SHP77 (cell line): ENCODE measurements around the gene CREBBP.
"Not testable (repeated sequence)": the region's sequence is repeated elsewhere in the genome, so short reads cannot be mapped to it uniquely, and the experiment has no call there.

Experiments used
- DNase-seq, 2 experiments: peaks; one replicate each; lab custom pipeline; 2025; lab: John Stamatoyannopoulos, UW

CREBBP gene

DNA sequence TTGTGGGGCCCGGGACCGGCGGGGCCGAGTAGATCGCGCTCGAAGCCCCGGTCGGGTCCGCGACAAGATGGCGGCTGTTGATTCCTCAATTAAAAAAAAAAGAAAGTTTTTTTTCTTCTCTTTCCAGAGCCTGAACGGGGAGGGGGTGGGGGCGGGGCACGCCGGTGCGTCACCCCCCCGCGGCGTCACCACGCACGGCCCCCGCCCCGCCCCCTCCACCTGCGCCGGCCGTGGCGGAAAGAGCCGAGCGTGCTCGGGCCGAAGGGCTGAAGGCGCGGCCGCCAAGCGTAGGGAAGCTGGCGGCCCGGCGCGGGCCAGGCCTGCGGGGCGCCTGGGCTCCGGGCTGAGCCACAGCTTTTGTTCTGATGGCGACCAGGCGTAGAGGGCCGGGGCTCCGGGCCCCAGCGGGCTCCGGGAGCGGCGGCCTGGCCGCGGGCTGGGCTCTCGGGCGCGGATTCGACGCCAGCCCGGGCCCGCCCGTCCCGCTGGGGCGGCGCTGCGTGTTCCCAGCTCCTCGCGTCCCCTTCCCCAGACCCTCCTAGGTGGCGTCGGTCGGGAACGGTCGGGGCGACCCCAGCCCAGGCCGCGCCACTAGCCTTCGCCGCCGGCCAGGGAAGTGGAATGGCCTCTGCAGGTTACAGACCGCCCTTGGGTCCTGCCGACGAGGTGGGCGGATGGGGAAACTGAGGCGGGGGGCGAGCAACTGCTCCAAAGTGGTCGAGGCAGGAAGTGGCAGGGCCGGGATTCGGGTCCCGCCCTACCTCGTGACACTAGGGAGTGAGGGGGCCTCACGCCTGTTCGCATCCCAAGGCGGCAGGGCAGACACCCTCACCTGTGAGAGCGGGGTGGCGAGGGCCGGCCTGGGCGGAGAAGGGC lies at the start of gene CREBBP:
CREBBP (minus strand) TSS at position 91 of the 876 bp plus-strand sequence. CDS start 797 bp downstream, outside the sequence.
- peak; percentile 68 to 75 for DNase-seq

DNA sequence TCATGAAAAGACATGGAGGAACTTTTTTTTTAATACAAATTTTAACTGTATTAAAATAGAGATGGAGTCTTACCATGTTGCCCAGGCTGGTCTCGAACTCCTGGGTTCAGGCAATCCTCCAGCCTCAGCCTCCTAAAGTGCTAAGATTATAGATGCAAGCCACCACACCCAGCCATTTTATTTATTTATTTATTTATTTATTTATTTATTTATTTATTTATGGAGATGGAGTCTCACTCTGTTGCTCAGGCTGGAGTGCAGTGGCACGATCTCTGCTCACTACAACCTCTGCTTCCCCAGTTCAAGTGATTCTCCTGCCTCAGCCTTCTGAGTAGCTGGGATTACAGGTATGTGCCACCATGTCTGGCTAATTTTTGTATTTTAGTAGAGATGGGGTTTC lies 46.6 kb upstream of the CREBBP start:
- DNase-seq, result not testable (repeated sequence)

DNA sequence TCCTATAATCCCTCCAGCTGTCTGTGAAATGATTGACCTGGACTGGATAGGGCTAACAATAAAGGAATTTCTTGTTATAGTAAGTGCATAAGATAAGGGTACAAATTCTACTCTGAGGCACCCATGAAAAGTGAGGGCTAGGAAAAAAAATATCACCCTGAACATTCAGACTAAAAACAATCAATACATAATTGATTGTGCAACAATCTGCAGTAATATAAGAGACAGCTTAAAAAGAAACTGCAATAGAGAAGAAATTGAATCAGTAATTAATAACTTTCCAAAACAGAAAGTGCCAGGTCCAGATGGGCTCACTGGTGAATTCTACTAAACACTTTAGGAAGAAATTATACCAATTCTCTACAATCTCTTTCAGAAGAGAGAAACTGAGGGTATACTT lies 44.2 kb upstream of the CREBBP start:
- DNase-seq, result no peak

DNA sequence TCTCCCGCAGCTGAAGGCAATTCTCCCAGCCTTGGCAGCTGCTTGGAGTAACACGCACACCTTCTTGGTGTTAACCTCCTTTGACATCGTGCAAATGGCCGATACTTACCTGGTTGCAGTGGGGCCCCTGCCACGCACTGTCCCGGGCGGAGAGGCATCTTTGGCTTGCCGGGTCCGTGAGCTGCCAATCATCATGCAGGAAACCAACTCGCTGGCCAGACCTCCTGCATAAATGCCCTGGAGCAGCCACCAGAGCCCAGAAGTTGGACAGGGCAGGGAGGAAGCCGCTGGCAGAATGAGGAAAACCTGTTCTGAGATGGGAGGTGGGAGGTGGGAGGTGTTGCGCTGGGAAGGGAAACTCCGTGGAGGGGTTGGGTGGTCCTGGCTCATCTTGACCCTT lies 41.7 kb upstream of the CREBBP start:
- no peak for DNase-seq

DNA sequence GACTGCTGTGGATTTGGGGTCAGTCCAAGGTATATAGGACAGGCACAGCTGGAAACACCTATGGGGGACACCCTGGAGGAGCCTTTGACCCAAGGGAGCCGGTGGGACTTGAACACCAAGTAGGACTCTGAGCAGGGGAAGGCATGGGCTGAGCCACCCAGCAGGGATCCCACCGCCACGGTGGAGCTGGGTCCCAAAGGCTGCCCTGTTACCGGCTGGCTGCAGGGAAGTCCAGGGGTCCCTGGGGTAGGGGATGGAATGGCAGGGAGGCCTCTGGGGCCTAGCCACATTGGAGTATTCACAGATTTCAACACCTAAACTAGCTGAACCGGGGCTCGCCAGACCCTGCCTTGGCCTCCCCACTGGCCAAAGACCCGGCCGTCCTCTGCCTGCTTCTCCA lies 39.7 kb upstream of the CREBBP start:
- DNase-seq, result no peak

DNA sequence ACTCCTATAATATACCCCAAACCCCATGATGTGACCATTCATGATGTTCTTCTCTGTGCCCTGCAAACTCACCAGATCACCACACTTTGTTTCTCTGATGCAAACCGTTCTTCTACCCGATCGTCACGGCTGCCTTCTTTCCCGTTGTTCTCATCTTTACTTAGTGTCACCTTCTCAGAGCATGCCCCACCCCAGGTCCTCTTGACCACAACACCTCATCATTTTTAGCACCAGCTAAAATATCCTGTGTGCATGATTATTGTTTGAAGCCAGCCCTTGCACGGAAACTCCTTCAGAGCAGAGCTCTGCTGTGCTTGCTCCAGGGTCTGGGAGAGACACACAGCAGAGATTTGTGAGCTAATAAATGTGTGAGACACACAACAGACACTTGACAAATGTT lies 38.9 kb upstream of the CREBBP start:
- no peak for DNase-seq

DNA sequence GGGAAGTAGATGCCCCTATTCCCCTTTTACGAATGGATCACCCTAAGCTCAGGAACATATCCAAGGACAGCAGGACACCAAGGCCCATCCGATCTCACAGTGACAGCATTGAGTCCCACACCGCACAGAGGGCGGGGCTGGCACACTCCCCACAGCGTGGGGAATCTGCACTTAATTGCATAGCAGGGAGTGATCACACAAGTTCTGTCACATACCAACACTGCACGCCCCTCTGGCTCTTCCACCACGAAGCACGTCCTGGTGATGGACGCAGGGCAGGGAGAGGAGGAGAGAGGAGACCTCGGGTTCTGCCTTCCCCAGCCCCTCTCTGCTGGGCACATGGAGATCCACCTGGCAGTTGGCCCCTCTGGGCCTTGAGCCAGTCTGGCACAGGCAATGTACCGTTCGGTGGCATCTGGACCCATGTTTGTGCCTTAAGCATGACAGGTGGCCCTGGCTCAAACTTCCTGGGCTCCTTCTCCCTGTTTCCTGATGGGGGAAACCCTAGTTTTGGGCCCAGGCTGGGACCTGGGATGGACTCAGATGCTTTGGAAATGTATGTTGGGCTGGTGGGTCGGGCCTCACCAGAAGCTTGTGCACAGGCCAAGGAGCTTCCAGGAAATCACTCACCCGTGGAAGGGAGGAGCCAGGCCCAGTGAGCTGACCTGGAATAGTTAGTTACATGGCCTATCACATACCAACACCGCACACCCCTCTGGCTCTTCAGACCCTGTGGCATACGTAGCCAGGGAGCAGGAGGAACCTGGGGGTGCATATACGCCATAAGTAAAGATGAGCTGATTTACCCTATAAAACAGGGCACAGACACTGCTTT lies 35.1 kb upstream of the CREBBP start:
- DNase-seq, result no peak

DNA sequence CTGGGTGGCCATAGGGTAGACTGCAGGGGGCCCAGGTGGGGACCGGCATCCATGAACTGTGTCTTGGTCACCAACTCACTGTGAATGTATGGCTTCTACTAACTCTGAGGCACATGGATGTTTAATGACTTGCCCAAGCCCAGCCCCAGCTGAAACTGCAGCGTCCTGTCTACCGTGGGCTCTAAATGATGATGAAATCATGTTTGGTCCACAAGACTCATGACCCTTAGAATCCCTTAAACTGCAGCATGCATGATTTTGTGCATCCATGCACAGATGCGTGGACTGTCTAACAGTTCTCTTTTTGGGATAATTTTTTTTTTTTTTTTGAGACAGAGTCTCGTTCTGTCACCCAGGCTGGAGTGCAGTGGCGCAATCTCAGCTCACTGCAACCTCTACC lies 32.4 kb upstream of the CREBBP start:
- DNase-seq, result no peak

DNA sequence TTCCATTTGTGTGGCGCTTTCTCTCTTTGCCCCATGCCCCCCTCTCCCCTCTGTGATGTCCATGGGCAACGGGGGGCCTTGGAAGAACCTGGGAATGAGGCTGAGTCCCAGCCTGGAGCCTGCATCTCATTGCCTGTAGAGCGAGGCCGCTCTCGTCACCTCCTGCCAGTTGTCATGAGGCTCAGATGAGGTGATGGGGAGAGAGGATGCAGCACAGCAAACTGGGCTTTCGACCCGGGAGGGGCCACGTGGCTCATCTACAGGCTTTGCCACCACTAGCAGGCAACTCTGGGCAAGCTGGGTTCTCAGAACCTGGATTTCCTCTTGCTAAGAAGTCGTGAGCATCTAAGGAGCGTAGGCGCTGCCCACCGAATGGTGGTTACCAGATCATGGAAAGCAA lies 31.9 kb upstream of the CREBBP start:
- no peak for DNase-seq

DNA sequence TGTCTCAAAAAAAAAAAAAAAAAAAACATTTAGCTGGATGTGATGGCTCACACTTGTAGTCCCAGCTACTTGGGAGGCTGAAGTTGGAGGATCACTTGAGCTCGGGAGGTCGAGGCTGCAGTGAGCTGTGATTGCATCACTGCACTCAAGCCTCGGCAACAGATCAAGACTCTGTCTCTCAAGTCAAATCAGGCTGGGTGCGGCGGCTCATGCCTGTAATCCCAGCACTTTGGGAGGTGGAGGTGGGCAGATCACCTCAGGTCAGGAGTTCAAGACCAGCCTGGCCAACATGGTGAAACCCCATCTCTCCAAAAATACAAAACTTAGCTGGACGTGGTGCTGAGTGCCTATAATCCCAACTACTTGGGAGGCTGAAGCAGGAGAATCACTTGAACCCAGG lies 31.2 kb upstream of the CREBBP start:
- DNase-seq, result not testable (repeated sequence)

DNA sequence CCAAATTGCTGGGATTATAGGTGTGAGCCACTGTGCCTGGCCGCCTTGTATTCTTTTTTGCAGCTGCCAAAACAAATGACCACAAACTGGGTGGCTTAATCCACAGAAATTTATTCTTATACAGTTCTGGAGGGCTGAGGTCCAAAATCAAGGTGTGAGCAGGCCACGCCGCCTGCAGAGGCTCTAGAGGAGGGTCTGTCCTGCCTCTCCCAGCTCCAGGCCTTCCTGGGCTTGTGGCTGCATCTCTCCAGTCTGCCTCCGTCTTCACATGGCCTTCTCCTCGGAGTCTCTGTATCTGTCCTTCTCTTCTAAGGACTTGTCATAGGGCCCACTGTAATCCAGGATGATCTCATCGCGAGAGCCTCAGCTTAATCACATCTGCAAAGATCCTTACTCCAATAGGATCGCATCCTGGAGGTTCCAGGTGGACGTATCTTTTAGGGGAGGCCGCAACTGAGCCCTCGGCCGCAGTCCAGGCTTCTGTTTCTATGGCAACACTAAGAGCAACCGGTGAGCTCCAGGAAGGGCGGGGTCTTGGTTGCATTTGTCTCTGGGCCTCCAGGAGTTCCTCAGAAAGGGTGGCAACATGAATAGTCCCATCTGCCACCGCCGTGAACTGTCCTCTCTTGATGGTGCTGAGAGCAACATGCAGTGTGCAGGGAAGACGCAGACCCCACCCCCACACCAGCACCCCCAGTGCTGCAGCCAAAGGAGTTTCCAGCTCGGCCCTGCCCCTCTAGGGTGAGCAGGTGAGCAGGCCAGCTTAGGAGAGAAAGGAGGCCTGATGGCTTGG lies 29.5 kb upstream of the CREBBP start:
- DNase-seq, result peak in 1 of 2 experiments; percentile 6

DNA sequence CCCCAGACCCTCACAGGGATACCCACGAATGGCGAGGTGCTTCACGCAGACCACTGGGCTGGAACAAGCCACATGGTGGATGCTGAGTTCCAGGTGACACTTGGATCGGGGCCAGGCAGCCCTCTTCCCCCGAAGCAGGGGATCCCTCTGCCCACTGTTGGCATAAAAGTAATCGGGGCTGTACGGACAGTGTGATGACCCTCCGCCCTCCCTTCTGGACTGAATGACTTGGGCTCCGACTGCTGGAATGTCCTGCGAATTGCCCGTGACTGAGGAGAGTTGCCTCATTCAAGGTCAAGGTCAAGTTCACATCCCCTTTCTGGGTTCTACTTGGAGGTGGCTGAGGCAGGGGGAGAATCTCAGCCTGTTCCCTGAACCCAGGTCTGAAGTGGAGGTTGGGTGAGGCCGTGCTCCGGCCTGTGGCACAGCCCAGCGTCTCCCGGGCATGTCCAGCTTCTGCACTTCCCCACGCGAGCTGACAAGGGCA lies 28.5 kb upstream of the CREBBP start:
- no peak for DNase-seq

DNA sequence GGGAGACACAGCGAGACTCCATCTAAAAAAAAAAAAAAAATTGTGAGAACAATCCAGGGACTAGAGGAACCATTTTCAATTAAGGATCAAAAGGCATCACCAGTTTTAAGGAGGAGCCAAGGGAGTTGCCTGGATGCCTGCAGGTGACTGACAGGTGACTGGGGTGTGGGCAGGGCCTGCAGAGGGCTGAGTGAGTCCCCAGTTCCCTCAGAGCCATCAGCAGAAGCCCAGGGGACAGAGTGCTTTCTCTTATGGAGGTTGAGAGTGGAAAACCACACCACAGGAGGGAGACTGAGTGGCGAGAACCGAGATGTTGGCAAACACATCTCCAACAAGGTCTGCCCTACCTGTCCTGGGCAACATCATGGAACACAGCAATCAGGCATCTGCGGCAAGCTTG lies 27.1 kb upstream of the CREBBP start:
- no peak for DNase-seq

DNA sequence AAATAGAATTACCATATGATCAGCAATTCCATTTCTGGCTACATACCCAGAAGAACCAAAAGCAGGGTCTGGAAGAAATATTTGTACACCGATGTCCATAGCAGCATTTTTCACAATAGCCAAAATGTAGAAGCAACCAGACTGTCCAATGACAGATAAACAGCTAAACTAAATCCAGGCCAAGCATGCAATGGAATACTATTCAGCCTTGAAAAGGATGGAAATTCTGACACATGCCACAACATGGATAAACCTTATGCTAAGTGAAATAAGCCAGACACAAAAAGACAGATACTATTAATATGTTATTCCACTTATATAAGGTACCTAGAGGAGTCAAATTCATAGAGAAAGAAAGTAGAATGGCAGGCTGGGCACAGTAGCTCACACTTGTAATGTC lies 25.9 kb upstream of the CREBBP start:
- no peak for DNase-seq

DNA sequence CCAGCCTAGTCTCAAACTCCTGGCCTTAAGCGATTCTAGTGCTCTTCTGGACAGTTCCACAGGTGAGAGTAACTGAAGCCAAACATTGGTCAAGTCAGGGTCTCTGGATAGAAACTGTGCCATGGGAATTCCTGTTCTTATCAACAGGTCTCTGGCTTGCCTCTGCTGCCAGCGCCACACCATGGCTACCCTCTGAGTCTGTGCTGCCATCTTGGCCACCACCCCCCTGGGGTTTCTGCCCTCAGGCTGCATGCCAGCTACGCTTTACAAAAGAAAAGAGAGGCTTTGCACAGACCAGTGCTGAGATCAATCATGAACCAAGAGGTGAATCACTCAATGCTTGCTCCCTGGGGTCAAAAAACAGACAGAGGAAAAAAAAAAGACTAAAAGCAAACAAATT lies 24.4 kb upstream of the CREBBP start:
- no peak for DNase-seq

DNA sequence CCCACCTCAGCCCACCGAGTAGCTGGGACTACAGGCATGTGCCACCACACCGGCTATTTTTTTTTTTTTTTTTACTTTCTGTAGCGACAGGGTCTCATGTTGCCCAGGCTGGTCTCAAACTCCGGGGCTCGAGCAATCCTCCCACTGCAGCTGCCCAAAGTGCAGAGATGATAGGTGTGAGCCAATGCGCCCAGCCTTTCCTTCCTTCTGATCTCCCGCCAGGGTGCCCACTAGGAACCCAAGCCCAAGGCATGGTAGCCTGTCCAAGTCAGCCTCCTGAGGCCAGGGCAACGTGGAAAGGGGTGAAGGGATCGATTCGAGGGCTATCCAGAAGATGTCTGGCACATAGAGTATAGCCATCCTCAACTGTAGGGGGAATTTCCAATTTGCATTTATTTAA lies 9.6 kb upstream of the CREBBP start:
- no peak for DNase-seq

DNA sequence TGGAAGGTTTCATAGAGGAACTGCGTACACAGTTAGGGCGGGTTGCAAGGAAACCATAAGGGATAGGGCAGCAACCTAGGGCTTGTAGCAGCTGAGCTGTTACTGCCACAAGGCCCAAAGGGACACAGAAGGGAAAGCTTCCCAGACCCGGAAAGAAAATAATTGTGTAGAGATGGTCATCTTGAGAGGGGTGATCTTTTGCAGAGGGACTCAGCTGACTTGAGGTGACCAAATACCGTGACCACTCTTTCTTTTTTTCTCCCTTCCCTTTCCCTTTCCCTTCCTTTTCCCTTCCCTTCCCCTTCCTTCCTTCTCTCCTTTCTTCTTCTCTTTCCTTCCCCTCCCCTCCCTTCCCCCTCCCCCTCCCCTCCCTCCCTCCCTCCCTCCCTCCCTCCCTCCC lies 8.5 kb upstream of the CREBBP start:
- DNase-seq, result no peak

DNA sequence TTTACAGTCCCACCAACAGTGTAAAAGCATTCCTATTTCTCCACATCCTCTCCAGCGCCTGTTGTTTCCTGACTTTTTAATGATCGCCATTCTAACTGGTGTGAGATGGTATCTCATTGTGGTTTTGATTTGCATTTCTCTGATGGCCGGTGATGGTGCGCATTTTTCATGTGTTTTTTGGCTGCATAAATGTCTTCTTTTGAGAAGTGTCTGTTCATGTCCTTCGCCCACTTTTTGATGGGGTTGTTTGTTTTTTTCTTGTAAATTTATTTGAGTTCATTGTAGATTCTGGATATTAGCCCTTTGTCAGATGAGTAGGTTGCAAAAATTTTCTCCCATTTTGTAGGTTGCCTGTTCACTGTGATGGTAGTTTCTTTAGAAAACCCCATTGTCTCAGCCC lies 5.5 kb upstream of the CREBBP start:
- DNase-seq, result not testable (repeated sequence)

DNA sequence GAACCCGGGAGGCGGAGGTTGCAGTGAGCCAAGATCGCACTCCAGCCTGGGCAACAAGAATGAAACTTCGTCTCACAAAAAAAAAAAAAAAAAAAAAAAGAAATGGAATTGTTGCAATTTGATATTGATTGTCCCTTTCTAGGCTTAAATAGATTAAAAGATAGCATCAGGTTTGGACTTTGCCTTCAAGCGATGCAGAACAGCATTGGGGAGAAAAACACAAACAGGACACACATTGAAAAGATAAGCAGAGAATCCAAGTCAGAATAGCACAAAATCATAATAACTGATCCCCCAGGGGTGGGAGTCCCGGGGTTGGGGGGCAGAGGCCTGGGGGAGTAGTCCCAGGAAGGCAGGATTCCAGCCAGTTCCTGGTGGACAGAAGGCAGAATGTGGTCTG lies 3.9 kb upstream of the CREBBP start:
- no peak for DNase-seq

DNA sequence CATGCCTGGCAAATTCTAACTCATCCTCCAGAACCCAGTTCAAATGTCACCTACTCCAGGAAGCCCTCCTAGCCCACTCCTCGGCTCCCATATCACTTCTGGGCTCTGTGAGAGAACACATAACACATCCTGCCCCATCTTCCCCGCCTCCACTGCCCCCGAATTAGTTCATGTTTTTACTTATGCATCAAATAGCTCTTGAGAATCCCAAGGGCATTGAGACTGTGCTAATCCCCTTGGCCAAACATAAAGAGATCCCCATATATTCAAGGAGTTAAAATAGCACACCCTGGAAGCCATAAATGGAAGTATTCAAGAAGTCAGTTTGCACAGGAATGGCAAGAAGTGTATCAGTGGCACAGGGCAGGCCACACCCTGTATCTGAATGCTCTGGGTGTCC lies 2.0 kb upstream of the CREBBP start:
- DNase-seq, result no peak

DNA sequence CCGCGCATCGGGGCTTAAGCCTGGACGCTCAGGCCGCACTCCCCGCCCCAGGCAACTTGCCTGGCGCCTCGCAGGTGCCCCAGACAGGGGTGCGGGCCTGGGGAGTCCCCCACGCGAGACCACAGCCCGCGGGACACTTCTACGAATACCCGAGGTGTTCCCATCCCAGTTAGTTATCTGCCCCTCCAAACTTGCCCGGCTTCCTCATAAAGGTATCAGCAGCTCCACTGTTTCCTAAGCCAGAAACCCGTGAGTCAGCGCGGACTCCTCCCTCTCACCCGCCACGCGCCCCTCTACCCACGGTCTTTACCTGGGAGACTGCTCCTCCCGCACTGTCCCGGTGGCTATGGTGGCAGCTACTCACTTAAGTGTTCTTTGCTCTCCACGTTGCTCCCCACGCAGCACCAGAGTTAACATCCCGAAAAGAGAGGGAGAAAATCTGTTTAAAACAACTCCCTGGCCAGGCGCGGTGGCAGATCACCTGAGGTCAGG lies 1.0 kb upstream of the CREBBP start:
- DNase-seq, result no peak
